Peyer's patch (tissue), 4 donors: ENCODE measurements around the gene TERB1. TPM values are rescaled to one million over a fixed set of nuclear protein-coding genes. Genes with fewer than 3 reads are reported as not detected.

ENCODE experiments used
- DNase-seq, 3 donors: peaks; one replicate each; pipeline ENCODE4 v3.0.0-alpha.2; 2017 to 2019
- H3K27ac ChIP-seq, 4 donors: fragments of 200-600 bp; sonication (generic); one replicate each; pipeline ENCODE4 v1.5.1; 2016 to 2019
- H3K27me3 ChIP-seq, 2 donors: fragments of 200-600 bp; sonication (generic); one replicate each; pipeline ENCODE4 v1.5.1; 2019
- H3K36me3 ChIP-seq, 3 donors: fragments of 200-600 bp; sonication (generic); one replicate each; pipeline ENCODE4 v1.5.1; 2016 to 2019
- H3K4me1 ChIP-seq, 4 donors: fragments of 200-600 bp; sonication (generic); one replicate each; pipeline ENCODE4 v1.5.1; 2016 to 2019
- H3K4me3 ChIP-seq, 4 donors: fragments of 200-600 bp; sonication (generic); 1 replicate in 3 of 4; 2 replicates in 1 of 4; pipeline ENCODE4 v1.5.1; 2016 to 2019; ENCODE audit warnings: mild to moderate bottlenecking in 1 of 4
- H3K9me3 ChIP-seq, 4 donors: fragments of 200-600 bp; sonication (generic); one replicate each; pipeline ENCODE4 v1.5.1; 2016 to 2019; ENCODE audit warnings: mild to moderate bottlenecking in 1 of 4
- POLR2A ChIP-seq, 2 donors: fragments of 450-650 bp; IDR thresholded peaks; one replicate each; pipeline ENCODE4 v1.5.1; 2017; ENCODE audit warnings: antibody characterized with exemption in 2 of 2, mild to moderate bottlenecking in 2 of 2, moderate library complexity in 2 of 2
- total RNA-seq, 4 donors: library from RNA; depleted of rRNA; stranded (reverse); fragments of >200 nt; gene quantifications; one replicate each; pipeline ENCODE4 v1.1.0, GENCODE V29; 2016
- TF ChIP-seq, protein P1 (sequence below), 6 experiments: fragments of 450-650 bp in 4 of 6; fragments of 200-600 bp in 2 of 6; sonication (generic) in 1 of 6; IDR thresholded peaks; one replicate each; pipeline ENCODE4 v1.5.1; 2017 to 2019; ENCODE audit warnings: antibody characterized with exemption in 6 of 6, mild to moderate bottlenecking in 3 of 6, moderate library complexity in 1 of 6

The TERB1 gene
- total RNA-seq, 4 donors from 2014 or later: 0.40 TPM; not detected in 3

DNA sequence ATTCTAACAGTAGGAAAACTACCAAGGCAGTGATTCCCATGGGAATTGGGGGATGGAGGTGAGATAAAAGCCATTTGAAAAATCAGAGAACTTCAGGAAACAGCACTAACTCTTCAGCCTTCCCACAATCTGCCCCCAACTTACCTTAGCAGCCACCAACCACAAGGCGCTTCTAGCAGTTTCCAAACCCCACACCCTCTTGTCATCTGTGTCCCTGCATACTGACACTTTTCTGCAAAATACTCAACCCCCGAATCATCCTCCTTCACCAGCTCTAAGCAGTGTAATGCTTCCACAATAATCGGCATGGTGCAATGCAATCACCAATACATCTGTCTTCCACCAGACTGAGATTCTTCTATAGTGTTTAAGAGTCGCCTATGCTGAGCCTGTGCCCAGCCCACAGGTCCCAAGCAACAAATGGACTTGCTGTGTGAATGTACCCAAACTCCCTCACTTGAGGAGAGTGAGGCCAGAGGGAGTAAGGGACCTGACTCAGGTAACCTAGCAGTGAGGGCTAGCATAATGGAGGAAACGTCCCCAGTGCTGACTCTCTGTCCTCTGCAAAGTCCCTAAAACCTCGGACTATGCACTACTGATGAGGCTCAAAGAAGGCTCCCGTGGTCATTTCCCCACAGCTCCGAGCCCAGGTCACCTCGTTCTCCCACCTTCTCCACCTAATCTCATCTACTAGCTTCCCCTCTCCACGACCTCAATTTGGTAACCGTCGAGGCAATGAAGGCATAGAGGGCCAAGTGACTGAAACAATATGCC is 50.9 kb downstream of the TERB1 start:
- Histone ChIP-seq H3K4me1 (peaks cover 0 to 27% (median 8%) of the 10 kb centered on the region in 4 donors), H3K4me3 (peak overlapping the region; percentile 97 to 100 (median 99)), H3K27me3 (no peaks in the 10 kb centered on the region), H3K9me3 (no peaks in the 10 kb centered on the region), H3K36me3 (peaks cover 0 to 27% (median 0%) of the 10 kb centered on the region in 3 donors), H3K27ac (peak overlapping the region; percentile 83 to 98 (median 84))
- DNase-seq: no peak
- TF ChIP-seq POLR2A (IDR thresholded peaks at IDR 0.05): no peak
- TF ChIP-seq, protein P1, sequence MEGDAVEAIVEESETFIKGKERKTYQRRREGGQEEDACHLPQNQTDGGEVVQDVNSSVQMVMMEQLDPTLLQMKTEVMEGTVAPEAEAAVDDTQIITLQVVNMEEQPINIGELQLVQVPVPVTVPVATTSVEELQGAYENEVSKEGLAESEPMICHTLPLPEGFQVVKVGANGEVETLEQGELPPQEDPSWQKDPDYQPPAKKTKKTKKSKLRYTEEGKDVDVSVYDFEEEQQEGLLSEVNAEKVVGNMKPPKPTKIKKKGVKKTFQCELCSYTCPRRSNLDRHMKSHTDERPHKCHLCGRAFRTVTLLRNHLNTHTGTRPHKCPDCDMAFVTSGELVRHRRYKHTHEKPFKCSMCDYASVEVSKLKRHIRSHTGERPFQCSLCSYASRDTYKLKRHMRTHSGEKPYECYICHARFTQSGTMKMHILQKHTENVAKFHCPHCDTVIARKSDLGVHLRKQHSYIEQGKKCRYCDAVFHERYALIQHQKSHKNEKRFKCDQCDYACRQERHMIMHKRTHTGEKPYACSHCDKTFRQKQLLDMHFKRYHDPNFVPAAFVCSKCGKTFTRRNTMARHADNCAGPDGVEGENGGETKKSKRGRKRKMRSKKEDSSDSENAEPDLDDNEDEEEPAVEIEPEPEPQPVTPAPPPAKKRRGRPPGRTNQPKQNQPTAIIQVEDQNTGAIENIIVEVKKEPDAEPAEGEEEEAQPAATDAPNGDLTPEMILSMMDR (IDR thresholded peaks at IDR 0.05): no peak

DNA sequence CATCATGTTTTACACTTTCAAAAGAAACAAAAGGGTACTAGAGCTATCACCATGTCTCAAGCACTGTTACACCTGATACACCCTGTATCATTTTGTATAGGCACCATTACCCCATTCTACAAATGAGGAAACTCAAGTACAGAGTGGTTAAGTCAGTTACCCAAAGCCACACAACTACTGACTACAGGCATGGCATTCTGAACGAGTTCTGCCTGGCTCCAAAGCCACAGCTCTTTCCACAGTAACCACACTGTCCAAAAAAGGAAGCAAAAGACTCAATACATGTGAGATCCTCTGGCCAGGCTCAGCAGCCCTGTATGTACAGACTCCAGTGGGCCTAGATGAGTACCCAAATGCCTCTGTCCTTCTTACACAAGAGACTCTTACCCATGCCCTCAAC is 54.7 kb downstream of the TERB1 start:
- peaks cover 0 to 60% (median 0%) of the 10 kb centered on the region in 3 donors for H3K36me3 ChIP-seq
- no peak overlapping the region for H3K4me3 ChIP-seq
- peaks cover 0 to 38% (median 9%) of the 10 kb centered on the region in 4 donors for H3K4me1 ChIP-seq
- no peaks in the 10 kb centered on the region for H3K9me3 ChIP-seq
- no peak for TF ChIP-seq POLR2A (IDR thresholded peaks at IDR 0.05)
- DNase-seq: no peak
- no peak overlapping the region for H3K27ac ChIP-seq
- H3K27me3 ChIP-seq: no peaks in the 10 kb centered on the region

DNA sequence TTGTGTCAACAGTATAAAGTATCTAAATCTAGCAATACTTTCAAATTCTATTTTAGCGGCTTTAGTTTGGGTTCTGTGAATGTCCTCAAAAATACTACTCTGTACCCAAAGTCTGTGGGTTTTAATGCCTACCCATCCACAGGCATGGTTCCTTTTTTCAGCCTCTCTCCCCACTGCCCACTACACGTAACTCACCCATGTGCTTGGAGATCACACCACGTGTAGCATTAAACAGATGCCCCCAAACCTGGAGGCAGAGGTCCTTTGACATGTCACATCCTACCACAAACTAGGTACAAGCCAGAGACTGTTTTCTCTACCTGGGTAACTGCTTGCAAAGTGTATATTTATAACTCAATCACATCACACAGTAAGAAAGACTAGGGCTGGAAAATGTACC is 55.3 kb downstream of the TERB1 start:
- H3K9me3 ChIP-seq: no peaks in the 10 kb centered on the region
- TF ChIP-seq, protein P1 (IDR thresholded peaks at IDR 0.05): no peak
- TF ChIP-seq POLR2A (IDR thresholded peaks at IDR 0.05): no peak
- no peaks in the 10 kb centered on the region for H3K27me3 ChIP-seq
- H3K4me3 ChIP-seq: no peak overlapping the region
- no peak overlapping the region for H3K27ac ChIP-seq
- peaks cover 0 to 60% (median 0%) of the 10 kb centered on the region in 3 donors for H3K36me3 ChIP-seq
- no peak for DNase-seq
- H3K4me1 ChIP-seq: peaks cover 0 to 45% (median 13%) of the 10 kb centered on the region in 4 donors

DNA sequence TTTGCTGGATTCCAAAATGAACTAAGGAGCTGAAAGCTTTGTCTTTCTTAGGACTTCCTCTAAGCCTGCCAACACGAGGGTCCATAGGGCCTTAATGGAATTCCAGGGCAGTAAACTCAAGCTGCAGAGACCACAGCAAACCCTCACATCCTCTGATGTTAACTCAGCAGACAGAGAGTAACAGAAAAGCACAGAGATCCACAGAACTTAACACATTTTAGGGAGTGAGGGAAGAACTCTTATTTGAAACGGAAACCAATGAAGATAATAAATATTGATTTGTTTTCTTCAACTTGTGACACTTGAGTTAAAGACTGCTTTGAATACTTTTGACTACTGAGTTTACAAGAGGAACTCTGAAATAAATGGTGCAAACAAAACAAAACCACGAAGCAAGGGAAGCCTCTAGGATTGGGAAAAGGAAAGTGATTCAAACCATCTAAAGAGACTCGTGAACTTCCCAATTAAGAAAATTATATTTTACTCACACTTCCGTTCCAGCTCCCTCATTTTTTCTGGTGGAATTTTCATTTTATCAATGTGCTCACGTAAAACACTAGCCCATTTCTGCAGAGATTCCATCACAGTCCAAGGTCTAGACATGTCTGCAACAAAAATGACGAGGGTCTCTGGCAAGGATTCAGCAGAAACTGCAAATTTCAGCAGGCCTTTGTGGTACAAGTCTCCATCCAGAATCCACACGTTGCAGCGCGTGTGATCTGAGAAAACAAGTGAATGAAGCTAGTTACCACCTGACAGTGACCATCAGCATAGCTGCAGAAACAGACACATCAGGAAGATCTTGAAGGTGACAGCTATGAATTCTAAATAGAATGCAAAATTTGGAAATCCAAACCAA is 59.2 kb downstream of the TERB1 start:
- no peak for TF ChIP-seq POLR2A (IDR thresholded peaks at IDR 0.05)
- TF ChIP-seq, protein P1 (IDR thresholded peaks at IDR 0.05): no peak
- DNase-seq: no peak
- peak overlapping the region in 3 of 4 donors; percentile 69 to 81 (median 69) for H3K27ac ChIP-seq
- peaks cover 0 to 41% (median 7%) of the 10 kb centered on the region in 4 donors for H3K4me1 ChIP-seq
- peaks cover 0 to 63% (median 0%) of the 10 kb centered on the region in 3 donors for H3K36me3 ChIP-seq
- H3K27me3 ChIP-seq: no peaks in the 10 kb centered on the region
- H3K4me3 ChIP-seq: no peak overlapping the region
- no peaks in the 10 kb centered on the region for H3K9me3 ChIP-seq

DNA sequence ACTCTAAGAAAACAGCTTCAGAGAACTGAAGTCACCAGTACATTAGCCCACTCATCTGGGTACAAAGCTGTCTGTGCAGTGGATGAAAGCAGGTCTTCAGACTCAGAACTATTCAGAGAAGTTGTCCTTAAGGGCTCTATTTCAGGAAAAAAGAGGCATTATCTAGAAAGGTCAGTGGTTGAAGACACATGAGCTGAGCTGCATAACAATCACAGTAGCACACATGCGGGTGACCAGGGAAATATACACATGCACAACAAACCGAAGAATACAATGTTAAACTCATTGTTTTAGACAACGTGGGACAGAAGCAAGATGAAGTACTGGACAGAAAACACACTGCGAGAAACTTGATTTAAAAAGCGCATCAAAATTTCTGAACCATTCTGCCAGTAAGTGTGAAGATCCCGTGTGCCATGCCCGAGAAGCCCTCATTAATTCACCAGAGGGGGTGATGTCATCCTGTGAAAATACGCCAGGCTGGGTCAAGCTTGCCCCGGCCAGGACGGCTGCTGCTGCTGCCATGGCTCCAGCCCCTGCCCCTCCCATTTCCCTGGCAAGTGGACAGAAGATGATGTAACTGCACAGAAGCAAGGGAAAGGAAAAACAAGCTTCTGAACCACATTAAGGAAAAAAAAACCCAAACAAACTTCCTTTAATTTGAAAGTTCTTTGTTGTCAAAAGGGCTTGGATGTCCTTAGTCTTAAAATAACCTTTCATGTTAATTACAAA is 60.0 kb downstream of the TERB1 start:
- no peak overlapping the region for H3K4me3 ChIP-seq
- no peaks in the 10 kb centered on the region for H3K27me3 ChIP-seq
- H3K4me1 ChIP-seq: peaks cover 0 to 37% (median 7%) of the 10 kb centered on the region in 4 donors
- H3K9me3 ChIP-seq: no peaks in the 10 kb centered on the region
- peak; percentile 35 to 89 (median 75) for DNase-seq
- peak overlapping the region; percentile 14 to 87 (median 75) for H3K27ac ChIP-seq
- H3K36me3 ChIP-seq: peaks cover 0 to 69% (median 0%) of the 10 kb centered on the region in 3 donors
- TF ChIP-seq, protein P1 (IDR thresholded peaks at IDR 0.05): no peak
- TF ChIP-seq POLR2A (IDR thresholded peaks at IDR 0.05): no peak
